ENCODE results near the gene MPP3. TPM values are rescaled to one million over a fixed set of nuclear protein-coding genes. Genes with fewer than 3 reads are reported as not detected.
A peak's percentile ranks its signal among the peaks of the same experiment; 100 is the strongest.

Gene MPP3
- total and polyA plus RNA-seq, 2 of the 4 experiments (the other 2 are of a cell fraction): 5.7 to 11.9 TPM

DNA sequence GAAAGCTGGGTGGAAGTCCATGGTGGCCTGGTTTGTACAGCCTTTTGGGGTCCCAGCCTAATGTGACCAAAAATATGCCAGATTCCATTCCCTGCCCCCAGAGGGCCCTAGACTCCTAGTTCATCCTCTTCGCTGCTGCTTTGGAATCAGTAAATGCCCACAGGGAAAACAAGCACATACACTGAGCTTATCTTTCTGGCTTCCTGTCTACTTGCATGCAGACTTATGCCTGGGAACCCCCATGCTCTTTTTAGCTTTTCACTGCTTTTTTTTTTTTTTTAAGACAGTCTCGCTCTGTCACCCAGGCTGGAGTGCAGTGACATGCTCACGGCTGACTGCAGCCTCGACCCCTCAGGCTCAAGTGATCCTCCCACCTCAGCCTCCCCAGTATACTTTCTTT, 7.9 kb upstream of the MPP3 start:
- Histone ChIP-seq H3K56ac (ENCODE audit: extremely low read depth, insufficient read depth, low read length) (no peak overlapping the region), H2AK5ac (ENCODE audit: low read depth, low read length) (no peak overlapping the region), H4K8ac (ENCODE audit: low read depth in 2 of 2, low read length in 2 of 2) (no peak overlapping the region), H2BK120ac (ENCODE audit: low read depth, low read length) (no peak overlapping the region), H4K20me1 (ENCODE audit: insufficient read depth, low read length) (no peaks in the 10 kb centered on the region), H3K4me1 (ENCODE audit: control insufficient read depth, insufficient read depth, low read length) (no peaks in the 10 kb centered on the region), H4K91ac (ENCODE audit: insufficient read depth, low read depth, low read length) (no peak overlapping the region), H3K4ac (ENCODE audit: low read depth, low read length) (no peak overlapping the region), H2AFZ (replicated peaks; ENCODE audit: low read length, poor library complexity) (no peak overlapping the region), H3K27ac (ENCODE audit: insufficient read depth, low read length) (no peak overlapping the region), H3K27me3 (ENCODE audit: control insufficient read depth, insufficient read depth, low read length) (peaks cover 9% of the 10 kb centered on the region), H3K4me3 (ENCODE audit: insufficient read depth, low read depth, low read length) (no peak overlapping the region), H3K36me3 (ENCODE audit: control insufficient read depth, insufficient read depth, low read length) (no peaks in the 10 kb centered on the region), H4K5ac (ENCODE audit: low read depth, low read length) (no peak overlapping the region), H3K14ac (replicated peaks; ENCODE audit: low read depth, low read length) (no peak overlapping the region), H2AK9ac (replicated peaks; ENCODE audit: low read depth, low read length, poor library complexity) (no peak overlapping the region), H3K18ac (ENCODE audit: low read depth, low read length) (no peak overlapping the region), H2BK5ac (ENCODE audit: low read depth, low read length, poor library complexity, severe bottlenecking) (no peak overlapping the region), H3K9me1 (ENCODE audit: insufficient read depth, low read length) (0 out of 2 replicates have a peak, but pooled peaks cover 3% of the 10 kb centered on the region), H3K4me2 (ENCODE audit: low read depth, low read length) (no peak overlapping the region), H2BK20ac (ENCODE audit: low read depth, low read length) (no peak overlapping the region), H2BK15ac (ENCODE audit: low read depth, low read length) (no peak overlapping the region), H3K9ac (ENCODE audit: low read depth, low read length) (no peak overlapping the region), H3K79me1 (ENCODE audit: low read depth in 1 of 2, low read length in 2 of 2) (no peaks in the 10 kb centered on the region), H3K9me3 (ENCODE audit: control insufficient read depth, insufficient read depth, low read length) (no peaks in the 10 kb centered on the region), H3K23ac (ENCODE audit: low read depth, low read length) (no peak overlapping the region)
- DNase-seq (peak; percentile 16), ATAC-seq (ENCODE audit: low read depth) (peak; percentile 51; the same call in 1 of the 2 replicates)
- WGBS, 2 experiments (ENCODE audit: extremely low coverage in 2 of 2, insufficient read length in 1 of 2): 13% methylated on average over 1 of the region's 4 CpGs; no CpG with 5 or more reads in 1 of the 2 experiments
- dilution Hi-C loops (cut with HindIII; ENCODE audit: low sequenced_read_pairs, unreplicated experiment) (no loop called here), in situ Hi-C loops (cut with MboI; ENCODE audit: low sequenced_read_pairs) (no loop called here), intact Hi-C loops (cut with micrococcal nuclease) (no loop called here)
- TF ChIP-seq, protein P1, sequence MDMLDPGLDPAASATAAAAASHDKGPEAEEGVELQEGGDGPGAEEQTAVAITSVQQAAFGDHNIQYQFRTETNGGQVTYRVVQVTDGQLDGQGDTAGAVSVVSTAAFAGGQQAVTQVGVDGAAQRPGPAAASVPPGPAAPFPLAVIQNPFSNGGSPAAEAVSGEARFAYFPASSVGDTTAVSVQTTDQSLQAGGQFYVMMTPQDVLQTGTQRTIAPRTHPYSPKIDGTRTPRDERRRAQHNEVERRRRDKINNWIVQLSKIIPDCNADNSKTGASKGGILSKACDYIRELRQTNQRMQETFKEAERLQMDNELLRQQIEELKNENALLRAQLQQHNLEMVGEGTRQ (IDR thresholded peaks at IDR 0.05; ENCODE audit: low read depth, low read length): no peak
- TF ChIP-seq FOS (IDR thresholded peaks at IDR 0.05; ENCODE audit: low read depth, low read length): no peak
- TF ChIP-seq, protein P2, sequence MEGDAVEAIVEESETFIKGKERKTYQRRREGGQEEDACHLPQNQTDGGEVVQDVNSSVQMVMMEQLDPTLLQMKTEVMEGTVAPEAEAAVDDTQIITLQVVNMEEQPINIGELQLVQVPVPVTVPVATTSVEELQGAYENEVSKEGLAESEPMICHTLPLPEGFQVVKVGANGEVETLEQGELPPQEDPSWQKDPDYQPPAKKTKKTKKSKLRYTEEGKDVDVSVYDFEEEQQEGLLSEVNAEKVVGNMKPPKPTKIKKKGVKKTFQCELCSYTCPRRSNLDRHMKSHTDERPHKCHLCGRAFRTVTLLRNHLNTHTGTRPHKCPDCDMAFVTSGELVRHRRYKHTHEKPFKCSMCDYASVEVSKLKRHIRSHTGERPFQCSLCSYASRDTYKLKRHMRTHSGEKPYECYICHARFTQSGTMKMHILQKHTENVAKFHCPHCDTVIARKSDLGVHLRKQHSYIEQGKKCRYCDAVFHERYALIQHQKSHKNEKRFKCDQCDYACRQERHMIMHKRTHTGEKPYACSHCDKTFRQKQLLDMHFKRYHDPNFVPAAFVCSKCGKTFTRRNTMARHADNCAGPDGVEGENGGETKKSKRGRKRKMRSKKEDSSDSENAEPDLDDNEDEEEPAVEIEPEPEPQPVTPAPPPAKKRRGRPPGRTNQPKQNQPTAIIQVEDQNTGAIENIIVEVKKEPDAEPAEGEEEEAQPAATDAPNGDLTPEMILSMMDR (conservative IDR thresholded peaks at IDR 0.05; ENCODE audit: low read depth, low read length): peak; percentile 24; the same call in 1 of the 2 replicates
- no peak for TF ChIP-seq RCOR1 (IDR thresholded peaks at IDR 0.05; ENCODE audit: insufficient replicate concordance, low read length)
- TF ChIP-seq MXI1 (IDR thresholded peaks at IDR 0.05; ENCODE audit: borderline replicate concordance, low read depth, low read length): no peak
- no peak for TF ChIP-seq RAD21 (IDR thresholded peaks at IDR 0.05; ENCODE audit: low read length)
- no peak for TF ChIP-seq SMC3 (IDR thresholded peaks at IDR 0.05; ENCODE audit: low read depth, low read length)
- ChIA-PET CTCF (interaction anchor here (1.1 kb wide), 2 partner anchors 9 to 22 kb away, joined by 3 to 5 read pairs; no protein-coding TSS in a partner anchor), POLR2A (ENCODE audit: unreplicated experiment) (interaction anchor here (0.6 kb wide), 1 partner anchor 380 kb away, joined by 4 read pairs; no protein-coding TSS in a partner anchor)
- BruUV-seq (replicated peaks): no TSS peak
